GM12878 (cell line): ENCODE results near the gene AGAP1. TPM values are rescaled to one million over a fixed set of nuclear protein-coding genes. Genes with fewer than 3 reads are reported as not detected.

Experiments used
- ATAC-seq: fragments of 200-7000 bp; cut with Tn5 transposase; 3 replicates; pipeline ENCODE4 v1.9.1; 2020; ENCODE audit warnings: mild to moderate bottlenecking, moderate library complexity
- BruUV-seq: library from RNA; stranded (reverse); fragments of 400-500 nt; replicated peaks from 2 replicates; lab custom pipeline; 2021; lab: Mats Ljungman, UMichigan
- CTCF ChIA-PET: fragments of 300-600 bp; sonication (Branson Sonifier 250); formaldehyde crosslinking; extraction: SDS; loops from one replicate; lab custom pipeline; 2021; ENCODE audit warnings: inconsistent platforms; lab: Yijun Ruan, JAX
- POLR2A ChIA-PET: fragments of 350-600 bp; formaldehyde crosslinking; extraction: SDS; loops from one replicate; lab custom pipeline; 2021; ENCODE audit warnings: inconsistent platforms; lab: Charles Lee
- RAD21 ChIA-PET: fragments of 300-600 bp; sonication (Branson Sonifier 250); formaldehyde crosslinking; loops from one replicate; lab custom pipeline; 2023; ENCODE audit warnings: antibody characterized with exemption; ENCODE audit not compliant: unreplicated experiment; lab: Charles Lee
- SMC1A ChIA-PET: fragments of 300-600 bp; sonication (Branson Sonifier 250); formaldehyde crosslinking; loops from one replicate; lab custom pipeline; 2023; ENCODE audit not compliant: unreplicated experiment, uncharacterized antibody; lab: Charles Lee
- DNase-seq: peaks from one replicate; pipeline ENCODE4 v3.0.0-alpha.2; 2011; ENCODE audit warnings: low read depth, low spot score
- FAIRE-seq: peaks from 3 replicates; lab custom pipeline; 2011; peaks lifted over from hg19 to GRCh38; lab: Jason Lieb, UNC
- H2AFZ ChIP-seq: 2 replicates; pipeline ENCODE4 v1.6.0; 2011; ENCODE audit warnings: low read depth, low read length, control low read depth; ENCODE audit not compliant: control insufficient read depth
- H3K27ac ChIP-seq: 2 replicates; pipeline ENCODE4 v1.5.1; 2011; ENCODE audit warnings: control low read depth; ENCODE audit not compliant: control insufficient read depth, insufficient read depth
- H3K27me3 ChIP-seq, 2 experiments: replicated peaks in 1 of 2; 2 replicates each; pipeline versions ENCODE4 v1.6.0 to v1.6.1; 2011; ENCODE audit warnings: low read length in 1 of 2; ENCODE audit not compliant: control insufficient read depth in 2 of 2, insufficient read depth in 2 of 2
- H3K36me3 ChIP-seq, 2 experiments: 2 replicates each; pipeline ENCODE4 v1.5.1; 2011; ENCODE audit warnings: low read length in 1 of 2; ENCODE audit not compliant: control insufficient read depth in 2 of 2, insufficient read depth in 2 of 2
- H3K4me1 ChIP-seq: 2 replicates; pipeline ENCODE4 v1.6.1; 2011; ENCODE audit warnings: mild to moderate bottlenecking, low read length, moderate library complexity, mixed read lengths; ENCODE audit not compliant: control insufficient read depth, insufficient read depth
- H3K4me2 ChIP-seq: 2 replicates; pipeline ENCODE4 v1.6.0; 2011; ENCODE audit warnings: control low read depth; ENCODE audit not compliant: control insufficient read depth, insufficient read depth
- H3K4me3 ChIP-seq: fragments of 200-600 bp; sonication (generic); 2 replicates; pipeline ENCODE4 v1.5.1; 2016
- H3K79me2 ChIP-seq: 2 replicates; pipeline ENCODE4 v1.6.0; 2011; ENCODE audit warnings: low read length; ENCODE audit not compliant: control insufficient read depth, insufficient read depth
- H3K9ac ChIP-seq: 2 replicates; pipeline ENCODE4 v1.8.0; 2011; ENCODE audit warnings: low read length, control low read depth, mixed read lengths; ENCODE audit not compliant: control insufficient read depth, insufficient read depth
- H3K9me3 ChIP-seq: replicated peaks from 3 replicates; pipeline ENCODE4 v1.5.1; 2011; ENCODE audit warnings: mild to moderate bottlenecking, low read length; ENCODE audit not compliant: control insufficient read depth, insufficient read depth
- H4K20me1 ChIP-seq: 2 replicates; pipeline ENCODE4 v1.6.0; 2011; ENCODE audit not compliant: control insufficient read depth, insufficient read depth
- ASH2L ChIP-seq: fragments of 300-600, 200-600 bp; sonication (generic); IDR thresholded peaks from 2 replicates; pipeline ENCODE4 v1.6.1; 2017; ENCODE audit warnings: low read depth, mild to moderate bottlenecking, borderline replicate concordance
- BHLHE40 ChIP-seq, 2 experiments: fragments of 450-650 bp in 1 of 2; IDR thresholded peaks; 2 replicates each; pipeline ENCODE4 v1.6.1; 2011 to 2017; ENCODE audit warnings: low read depth in 2 of 2, borderline replicate concordance in 1 of 2, improper control_type of control experiment in 1 of 2, low read length in 1 of 2, mild to moderate bottlenecking in 1 of 2
- BMI1 ChIP-seq: fragments of 450-650 bp; IDR thresholded peaks from 2 replicates; pipeline ENCODE4 v1.6.1; 2016; ENCODE audit warnings: mild to moderate bottlenecking, moderate library complexity, borderline replicate concordance
- JUNB ChIP-seq: IDR thresholded peaks from 2 replicates; pipeline ENCODE4 v1.6.1; 2016; ENCODE audit warnings: antibody characterized with exemption, mild to moderate bottlenecking
- LARP7 ChIP-seq: fragments of 450-650 bp; IDR thresholded peaks from 2 replicates; pipeline ENCODE4 v1.6.1; 2017; ENCODE audit warnings: mild to moderate bottlenecking
- MAX ChIP-seq: IDR thresholded peaks from 2 replicates; pipeline ENCODE4 v1.6.1; 2012; ENCODE audit warnings: low read depth, low read length, improper control_type of control experiment
- SKIL ChIP-seq: fragments of 450-650 bp; IDR thresholded peaks from 2 replicates; pipeline ENCODE4 v1.6.1; 2017; ENCODE audit warnings: mild to moderate bottlenecking, low read depth, inconsistent platforms; ENCODE audit not compliant: poor library complexity, severe bottlenecking
- SMAD1 ChIP-seq: fragments of 450-650 bp; IDR thresholded peaks from 2 replicates; pipeline ENCODE4 v1.6.1; 2018; ENCODE audit warnings: mild to moderate bottlenecking, low read depth; ENCODE audit not compliant: partially characterized antibody
- ZBED1 ChIP-seq: IDR thresholded peaks from 2 replicates; pipeline ENCODE4 v1.6.1; 2016; ENCODE audit warnings: borderline replicate concordance
- ZBTB33 ChIP-seq: fragments of 450-650 bp; IDR thresholded peaks from 2 replicates; pipeline ENCODE4 v1.6.1; 2017; ENCODE audit warnings: mild to moderate bottlenecking
- WGBS: methylation state at CpG from one replicate; pipeline ENCODE4 v1.1.6; 2016; ENCODE audit warnings: low lambda C conversion rate; ENCODE audit not compliant: insufficient replicate concordance, insufficient coverage; ENCODE audit errors: missing lambda C conversion rate; 5-methylcytosine and 5-hydroxymethylcytosine counted together
- in situ Hi-C: fragments of 300-500 bp; cut with MboI; formaldehyde crosslinking; loops from 9 replicates; pipeline ENCODE4 v1.14.3; 2018; ENCODE audit warnings: mixed read lengths
- intact Hi-C: fragments of 100-400 bp; cut with micrococcal nuclease; formaldehyde crosslinking; loops from one replicate; pipeline ENCODE4 v1.14.2; 2022; ENCODE audit not compliant: unreplicated experiment
- polyA plus RNA-seq, 11 experiments: library from polyadenylated mRNA; depleted of rRNA in 4 of 11; unstranded in 6 of 11; stranded (reverse) in 5 of 11; fragments of >200 nt; fragmentation: Nextera tagmentation in 4 of 11; fragmentation: Illumina TruSeq in 1 of 11; extraction: Ambion mirVana in 4 of 11; extraction: Trizol in 1 of 11; gene quantifications; 1 replicate in 1 of 11; 2 replicates in 10 of 11; pipeline versions ENCODE4 v1.2.1 to v1.2.3, GENCODE V29; 2011 to 2016; ENCODE audit warnings: inconsistent platforms in 2 of 11, missing spikeins in 2 of 11, low read depth in 1 of 11
- total RNA-seq, 4 experiments: library from RNA; depleted of rRNA in 3 of 4; stranded (reverse); fragments of >200 nt in 3 of 4; fragmentation: Illumina TruSeq in 1 of 4; extraction: Trizol in 1 of 4; gene quantifications; 2 replicates each; pipeline versions ENCODE4 v1.2.1 to v1.2.3, GENCODE V29; 2013 to 2021

AGAP1 gene
- total and polyA plus RNA-seq, 10 of the 15 experiments (the other 5 are each of a cell fraction or from before 2014, with no cell fraction given): 0.05 to 0.15 (median 0.06) TPM; not detected in 7

- no peak for DNase-seq
These were observed 450.7 kb downstream of the AGAP1 start for GRCh38 chr2:235944591-235944990.

More at GRCh38 chr2:235944591-235944990, 450.7 kb downstream of the AGAP1 start:
- FAIRE-seq (no peak), ATAC-seq (no peak)
- POLR2A ChIA-PET: no interaction called here
- TF ChIP-seq ASH2L (no peak), JUNB (no peak), MAX (no peak), LARP7 (no peak), BMI1 (no peak), ZBED1 (no peak), SKIL (no peak), BHLHE40 (IDR thresholded peaks at IDR 0.05; ENCODE audit: borderline replicate concordance in 1 of 2, low read depth in 2 of 2, low read length in 1 of 2) (no peak), ZBTB33 (no peak), SMAD1 (no peak)
- RAD21 ChIA-PET: no interaction called here
- H3K9me3 ChIP-seq: no peaks in the 10 kb centered on the region
- no peak overlapping the region for H3K4me2 ChIP-seq
- intact Hi-C loops (no loop called here), in situ Hi-C loops (no loop called here)
- H3K36me3 ChIP-seq: no peaks in the 10 kb centered on the region
- no peak overlapping the region for H2AFZ ChIP-seq
- BruUV-seq: no TSS peak
- SMC1A ChIA-PET: no interaction called here
- no peak overlapping the region for H3K9ac ChIP-seq
- WGBS: 24% methylated on average over 10 of the region's 10 CpGs
- no peaks in the 10 kb centered on the region for H4K20me1 ChIP-seq
- H3K4me3 ChIP-seq: no peak overlapping the region
- no peaks in the 10 kb centered on the region for H3K79me2 ChIP-seq
- CTCF ChIA-PET: no interaction called here
- H3K4me1 ChIP-seq: no peaks in the 10 kb centered on the region
- H3K27me3 ChIP-seq: no peaks in the 10 kb centered on the region; a peak in 1 of 4 replicates
- no peak overlapping the region for H3K27ac ChIP-seq
